Liver (tissue), 3 donors: ENCODE measurements around the gene DENND4C.

Experiments
- CTCF ChIP-seq: fragments of 150-350 bp; IDR thresholded peaks from 2 replicates; pipeline ENCODE4 v1.5.1; 2017; ENCODE audit warnings: improper control_type of control experiment, low read depth, low read length; ENCODE audit not compliant: missing input control
- JUND ChIP-seq, 2 donors: IDR thresholded peaks; 2 replicates each; pipeline ENCODE4 v1.6.1; 2016; ENCODE audit warnings: antibody characterized with exemption in 2 of 2
- MAX ChIP-seq: IDR thresholded peaks from 2 replicates; pipeline ENCODE4 v1.6.1; 2016; ENCODE audit warnings: antibody characterized with exemption
- RAD21 ChIP-seq, 2 donors: IDR thresholded peaks; 2 replicates each; pipeline ENCODE4 v1.6.1; 2016; ENCODE audit warnings: antibody characterized with exemption in 2 of 2, mild to moderate bottlenecking in 2 of 2
- RXRA ChIP-seq, 2 donors: IDR thresholded peaks; 2 replicates each; pipeline ENCODE4 v1.6.1; 2017 to 2018; ENCODE audit warnings: antibody characterized with exemption in 2 of 2, mild to moderate bottlenecking in 1 of 2
- ZBTB33 ChIP-seq: IDR thresholded peaks from 2 replicates; pipeline ENCODE4 v1.6.1; 2016; ENCODE audit warnings: antibody characterized with exemption
- donor health status: healthy.
- donor health status: healthy.

- TF ChIP-seq MAX (no peak), CTCF (no peak), JUND (IDR thresholded peaks at IDR 0.05) (no peak), RAD21 (IDR thresholded peaks at IDR 0.05) (no peak), RXRA (IDR thresholded peaks at IDR 0.05) (no peak), ZBTB33 (no peak)
Observed at GRCh38 chr9:19200229-19200628, 30.3 kb upstream of the DENND4C start.
